ENCODE data around the gene TRABD2B.

The TRABD2B gene

DNA sequence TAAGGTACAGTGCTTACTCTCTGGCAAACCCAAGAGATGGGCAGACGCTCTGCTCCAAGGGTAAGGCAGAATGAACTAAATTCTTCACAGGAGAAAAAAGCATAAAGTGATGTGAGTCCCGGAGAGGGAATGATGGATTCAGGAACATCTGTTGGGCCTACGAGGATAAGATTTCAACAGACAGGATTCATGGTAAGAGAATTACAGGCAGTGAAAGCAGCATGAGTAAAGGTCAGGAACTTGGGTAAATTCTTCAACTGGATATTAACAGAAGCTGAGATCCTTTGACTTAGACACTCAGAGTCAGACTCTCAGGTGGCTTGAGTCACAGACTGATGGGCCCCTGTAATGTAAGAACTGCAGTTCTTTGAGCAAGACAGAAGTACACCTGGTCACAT is 152.6 kb downstream of the TRABD2B start:
- DNase-seq, result no peak

DNA sequence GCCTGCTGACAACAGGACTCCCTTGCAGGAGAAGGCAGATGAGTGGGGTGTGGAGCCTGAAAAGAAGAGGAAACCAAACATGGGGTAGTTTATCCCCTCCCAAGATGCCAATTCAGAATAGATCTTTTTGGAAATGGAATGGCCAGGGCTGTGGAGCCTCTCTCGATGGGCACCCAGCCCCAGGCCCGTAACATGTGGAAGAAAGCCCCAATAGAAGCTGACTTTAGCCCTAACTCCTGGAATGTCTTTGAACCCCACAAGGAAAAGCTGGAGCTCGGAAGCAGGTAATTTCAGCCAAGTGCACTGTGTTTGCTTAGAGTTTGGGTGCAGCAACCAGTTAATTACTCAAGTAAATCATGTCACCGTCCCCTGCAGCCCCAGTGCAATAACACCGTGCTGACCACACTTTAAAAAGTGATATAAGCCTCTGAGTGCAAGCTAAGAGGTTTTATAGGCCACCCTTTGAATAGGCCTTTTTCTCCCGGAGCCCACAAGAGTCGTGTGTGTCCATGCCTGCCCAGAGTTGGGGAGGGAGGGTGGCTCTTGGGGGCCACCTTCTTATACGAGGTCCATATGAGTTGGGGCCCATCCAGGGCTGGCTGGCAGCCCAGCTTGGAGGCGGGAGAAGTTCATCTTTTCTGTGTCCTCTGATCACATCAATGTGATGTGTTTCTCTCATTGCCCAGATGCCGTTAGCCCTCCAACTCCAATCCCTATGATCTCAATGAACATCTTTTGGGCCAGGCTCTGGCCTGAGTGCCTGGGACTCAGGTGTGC is 153.2 kb downstream of the TRABD2B start:
- no peak for DNase-seq

DNA sequence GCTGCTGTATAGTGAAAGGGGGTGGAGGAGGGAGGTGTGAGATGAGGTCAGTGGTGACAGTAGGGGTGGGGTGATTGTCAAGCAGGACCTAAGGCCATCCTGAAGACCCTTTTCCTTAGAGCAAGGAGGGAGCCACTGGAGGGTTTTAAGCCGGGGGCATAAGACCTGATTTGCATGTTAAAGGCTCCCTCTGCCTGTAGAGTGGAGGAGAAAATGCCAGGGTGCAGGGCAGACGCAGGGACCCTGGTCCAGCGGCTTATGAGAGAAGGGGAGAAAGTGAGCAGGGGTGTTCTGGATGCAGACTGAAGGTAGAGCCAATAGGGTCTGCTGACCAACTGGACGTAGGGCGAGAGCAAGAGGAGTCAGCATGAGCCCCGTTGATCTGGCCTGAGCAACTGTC is 154.1 kb downstream of the TRABD2B start:
- DNase-seq, result no peak

DNA sequence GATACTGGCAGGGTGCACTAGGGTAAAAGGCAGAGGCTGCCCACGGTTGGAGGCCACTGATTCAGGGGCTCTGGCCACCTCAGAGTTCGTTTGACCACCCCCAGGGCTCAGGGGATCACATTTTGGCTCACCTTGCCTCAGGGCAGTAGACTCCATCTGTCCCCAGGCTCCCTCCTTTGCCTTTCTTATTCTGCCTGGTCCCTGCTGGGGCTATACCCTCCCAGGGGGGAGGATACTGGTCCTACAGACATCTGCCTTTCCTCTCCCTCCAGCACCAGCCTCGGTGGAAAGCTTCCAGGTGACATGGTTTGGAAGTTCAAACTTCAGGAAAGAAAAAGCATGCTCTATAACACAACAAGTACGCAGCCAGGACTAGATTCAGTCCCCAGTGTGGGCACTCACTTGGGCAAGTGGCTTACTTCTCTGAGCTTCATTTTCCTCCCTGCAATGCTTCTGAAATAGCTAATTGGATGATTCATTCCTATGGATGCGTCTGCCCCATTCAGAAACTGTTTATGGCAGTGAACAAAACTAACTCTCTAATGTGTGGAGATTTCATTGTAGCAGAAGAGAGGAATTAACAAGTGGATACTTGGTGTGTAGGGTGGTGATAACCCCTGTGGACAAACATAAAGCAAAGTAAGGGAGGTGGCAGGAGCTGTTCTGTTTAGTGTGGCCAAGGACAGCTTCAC is 154.8 kb downstream of the TRABD2B start:
- DNase-seq, result no peak

DNA sequence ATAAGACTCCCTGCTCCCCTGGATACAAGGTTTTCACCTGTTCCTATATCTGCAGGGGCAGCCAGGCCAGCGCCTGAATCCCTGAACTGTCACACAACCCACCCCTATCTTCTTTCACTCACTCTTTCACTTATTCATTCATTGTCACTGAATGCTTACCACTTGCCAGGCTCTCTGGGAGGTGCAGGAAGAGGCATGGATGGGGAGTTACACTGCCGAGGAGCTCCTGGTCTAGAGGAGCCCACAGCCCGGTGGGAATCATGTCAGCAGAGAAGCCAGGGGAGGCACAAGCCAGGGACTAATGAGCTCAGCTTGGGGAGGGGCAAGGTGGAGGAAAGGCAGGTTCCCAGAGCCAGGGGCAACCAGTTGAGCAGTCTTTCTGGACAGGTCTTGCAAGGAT is 155.8 kb downstream of the TRABD2B start:
- no peak for DNase-seq

DNA sequence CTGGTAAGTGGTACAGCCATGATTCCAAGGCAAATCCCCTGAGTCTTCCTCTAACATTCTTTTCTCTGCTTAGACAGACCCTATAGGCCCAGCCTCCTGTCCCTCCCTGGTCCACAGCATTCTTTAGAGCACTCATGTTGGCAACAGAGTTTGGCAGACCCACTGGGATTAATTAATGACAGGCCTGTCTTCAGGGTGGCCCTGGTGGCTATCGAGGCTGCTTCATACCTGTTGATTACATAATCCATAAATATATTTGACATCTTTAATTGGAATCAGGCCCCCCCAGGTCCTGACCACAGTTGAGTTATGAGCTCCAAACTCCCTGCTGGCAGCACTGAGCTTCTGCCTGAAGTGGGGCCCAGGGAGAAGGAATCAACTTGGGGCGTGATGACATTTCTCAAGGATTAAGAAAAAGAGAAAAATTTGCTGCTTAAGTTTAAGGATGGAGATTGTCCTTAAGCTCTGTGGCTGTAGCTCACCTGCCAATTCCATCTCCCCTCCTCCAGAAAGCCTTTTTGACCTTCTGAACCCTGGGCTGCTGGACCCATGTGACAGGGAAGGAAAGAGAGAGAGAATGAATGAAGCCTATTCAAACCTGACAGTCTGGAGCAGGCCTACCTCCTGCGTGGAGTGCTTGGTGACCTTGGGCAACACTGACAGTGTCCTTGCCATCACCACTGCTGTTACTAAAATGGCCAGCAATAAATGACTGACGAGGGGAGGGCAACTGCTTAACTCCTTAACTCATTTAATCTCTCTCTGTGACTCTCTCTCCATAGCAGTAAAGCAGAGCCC is 156.6 kb downstream of the TRABD2B start:
- DNase-seq, result no peak

DNA sequence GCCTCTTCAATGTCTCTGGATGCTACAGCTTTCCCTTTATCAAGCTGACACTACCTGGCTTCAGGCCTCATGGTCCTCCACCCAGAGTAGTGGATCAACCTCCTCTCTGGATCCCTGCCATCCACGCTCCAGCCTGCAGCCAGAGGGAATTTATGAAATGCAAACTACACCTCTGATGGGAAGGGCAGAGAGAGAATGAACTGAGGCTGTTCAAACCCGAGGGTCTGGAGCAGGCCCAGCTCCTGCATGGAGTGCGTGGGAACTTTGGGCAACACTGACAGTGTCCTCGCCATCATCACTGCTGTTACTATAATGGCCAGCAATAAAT is 157.8 kb downstream of the TRABD2B start:
- DNase-seq, result no peak

DNA sequence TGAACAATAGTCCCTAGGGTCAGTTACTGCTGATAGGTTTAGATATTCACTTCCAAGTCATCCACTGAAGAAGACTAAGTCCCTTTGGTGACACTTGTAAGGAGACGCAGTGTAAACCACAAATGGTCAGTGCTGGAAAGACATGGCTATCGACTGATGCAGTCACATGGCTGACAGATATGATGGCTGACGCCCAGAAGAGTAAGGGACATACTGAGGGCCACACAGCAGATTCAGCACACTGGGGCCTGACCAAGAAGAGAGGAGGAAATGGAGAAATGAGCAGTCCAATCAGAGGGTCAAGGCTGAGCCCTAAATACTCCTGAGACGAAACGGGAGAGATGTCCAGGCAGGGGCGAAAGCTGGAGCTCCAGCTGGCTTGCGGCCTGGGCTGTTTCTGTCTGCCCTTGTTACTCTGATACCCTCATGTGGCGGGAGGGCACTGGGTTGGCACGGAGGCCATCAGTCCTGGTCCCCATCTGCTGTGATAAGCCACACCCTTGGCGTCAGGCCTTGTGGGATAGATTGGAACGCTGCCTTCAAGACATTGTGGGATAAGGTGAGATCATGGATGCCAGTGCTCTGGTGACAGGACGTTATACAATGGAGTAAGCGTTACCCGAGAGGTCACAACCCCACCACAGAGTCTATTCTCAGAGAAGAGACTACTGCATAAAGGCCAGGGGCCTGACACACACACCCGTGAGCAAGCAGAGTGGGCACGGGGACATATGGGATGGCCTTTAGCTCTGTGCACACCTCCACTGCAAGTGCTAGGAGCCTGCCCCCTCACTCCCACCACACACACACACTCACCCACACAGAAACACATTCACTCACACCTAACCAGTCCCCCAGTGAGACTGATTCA is 158.4 kb downstream of the TRABD2B start:
- no peak for DNase-seq

DNA sequence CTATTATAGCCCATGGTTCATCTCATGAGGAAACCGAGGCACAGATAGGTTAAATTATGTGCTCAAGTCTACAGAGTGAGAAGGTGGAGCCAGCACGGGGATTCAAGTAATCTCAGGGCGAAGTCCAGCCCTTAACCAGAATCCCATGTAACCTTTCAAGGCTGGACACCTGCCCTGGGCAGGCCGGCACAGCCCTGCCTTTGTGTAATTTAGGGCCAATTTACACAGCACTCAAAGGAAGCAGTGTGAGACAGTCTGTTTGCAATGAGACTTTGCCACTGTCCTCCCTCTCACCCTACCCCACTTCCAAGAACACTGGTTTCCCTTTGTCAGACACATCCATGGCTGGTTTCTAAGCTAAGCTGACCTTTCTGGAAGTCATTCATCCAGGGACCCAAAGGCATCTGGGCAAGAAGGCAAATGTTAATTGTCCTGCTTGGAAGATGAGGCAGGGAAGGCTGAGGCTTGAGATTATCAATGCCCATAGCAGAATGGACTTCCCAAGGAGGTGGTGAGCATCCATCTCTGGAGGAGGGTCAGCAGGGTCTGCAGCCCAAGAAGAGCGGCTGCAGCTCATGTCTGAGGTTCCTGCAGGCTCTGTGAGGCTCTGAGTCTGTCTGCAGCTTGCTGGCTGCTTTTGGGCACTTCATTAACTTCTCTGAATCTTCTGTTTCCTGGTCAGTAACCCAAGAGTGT is 159.2 kb downstream of the TRABD2B start:
- no peak for DNase-seq

DNA sequence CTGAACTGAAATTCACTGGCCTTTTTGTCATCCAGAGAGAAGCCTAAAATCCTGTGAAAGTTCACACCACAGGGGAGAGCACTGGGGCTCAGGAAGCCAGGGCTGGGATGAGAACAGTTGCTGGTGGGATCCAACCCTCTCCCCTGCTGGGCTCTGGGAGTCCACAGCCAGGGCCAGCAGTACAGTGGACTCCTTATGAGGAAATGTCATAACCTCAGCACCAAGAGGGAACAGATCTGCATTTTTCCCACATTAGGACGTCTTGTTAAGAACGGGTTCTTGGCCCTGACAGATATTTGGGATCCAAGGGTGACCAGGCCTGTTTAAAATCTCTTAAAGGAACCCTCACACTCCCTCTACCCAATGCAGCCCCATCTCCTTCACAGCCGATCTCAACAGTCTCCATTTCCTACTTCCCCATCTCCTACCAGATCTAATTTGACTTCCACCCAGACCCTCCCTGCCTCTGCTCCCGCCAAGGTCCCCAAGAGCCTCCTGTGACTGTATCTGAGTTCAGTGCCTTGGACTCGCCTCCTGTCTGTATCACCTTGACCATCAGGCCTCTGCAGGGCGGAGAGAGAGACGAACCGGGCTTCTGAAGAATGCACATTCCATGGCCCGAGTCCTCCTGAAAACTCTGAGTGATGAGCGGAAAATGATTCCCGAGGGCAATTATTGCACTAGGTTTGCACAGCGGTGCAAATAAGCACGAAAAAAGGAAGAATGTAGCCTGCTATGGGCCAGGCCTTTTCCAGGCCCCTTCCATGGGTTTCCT is 159.9 kb downstream of the TRABD2B start:
- DNase-seq, result no peak

DNA sequence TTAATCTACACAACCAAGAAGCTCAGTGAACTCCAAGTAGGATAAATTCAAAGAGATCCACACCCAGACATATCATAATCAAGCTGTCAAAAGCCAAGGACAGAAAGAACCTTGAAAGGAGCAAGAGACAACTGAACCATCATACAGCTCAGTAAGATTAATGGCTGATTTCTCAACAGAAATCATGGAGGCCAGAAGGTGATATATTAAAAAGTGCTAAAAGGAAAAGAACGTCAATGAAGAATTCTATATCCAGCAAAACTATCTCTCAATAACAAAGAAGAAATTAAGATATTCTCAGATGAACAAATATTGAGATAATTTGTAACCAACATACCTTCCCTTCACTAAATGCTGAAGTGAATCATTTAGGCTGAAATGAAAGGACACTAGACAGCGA is 161.8 kb downstream of the TRABD2B start:
- DNase-seq, result no peak

DNA sequence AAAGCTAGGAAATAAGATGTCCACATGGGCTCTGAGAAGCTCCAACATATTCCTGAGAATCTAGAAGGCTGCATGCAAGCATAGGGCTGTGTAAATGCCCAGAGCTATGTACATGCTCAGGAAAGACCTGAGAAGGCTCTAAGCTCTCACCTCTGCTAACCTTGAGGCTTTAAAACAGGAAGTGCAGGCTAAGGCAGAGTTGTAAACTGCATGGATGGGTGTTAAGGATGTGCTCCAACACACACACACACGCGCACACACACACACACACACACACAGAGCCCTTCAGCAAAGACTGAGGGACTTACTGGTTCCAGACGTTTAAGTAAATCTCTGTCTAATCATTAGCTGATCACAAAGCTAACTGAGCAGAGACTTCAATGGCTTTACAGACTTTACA is 162.9 kb downstream of the TRABD2B start:
- DNase-seq, result no peak

DNA sequence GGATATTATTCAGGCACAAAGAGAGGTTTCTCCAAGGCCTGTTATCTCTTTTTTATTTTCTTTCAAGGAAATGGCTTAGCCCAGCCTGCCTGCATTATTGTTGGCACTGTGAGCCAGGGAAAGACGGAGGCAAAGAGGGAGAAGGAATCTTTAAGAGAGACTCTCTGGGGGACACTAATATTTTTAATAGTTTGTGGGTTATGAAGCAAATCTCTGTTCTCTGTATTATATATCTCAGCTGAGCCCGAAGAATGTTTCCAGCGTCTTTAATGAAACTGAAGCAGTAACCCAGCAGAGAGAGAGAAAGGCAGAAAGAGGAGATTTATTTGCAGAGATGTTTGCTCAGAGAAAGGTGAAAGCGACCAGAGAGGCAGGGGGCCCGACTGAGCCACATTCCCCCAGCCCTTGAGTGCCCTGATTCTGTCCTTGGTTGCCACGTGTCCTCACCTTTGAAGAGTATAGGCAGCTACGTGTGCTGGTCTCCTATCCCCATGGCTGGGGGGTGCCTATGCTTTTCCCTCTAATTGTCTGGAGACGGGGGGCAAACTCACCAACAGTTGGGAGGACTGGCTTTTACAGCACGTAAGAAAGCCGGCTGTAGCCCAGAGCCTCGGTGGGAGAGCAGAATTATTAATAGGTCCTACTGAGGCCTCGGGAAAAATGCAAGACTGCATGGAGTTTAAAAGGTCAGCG is 166.4 kb downstream of the TRABD2B start:
- DNase-seq, result no peak

DNA sequence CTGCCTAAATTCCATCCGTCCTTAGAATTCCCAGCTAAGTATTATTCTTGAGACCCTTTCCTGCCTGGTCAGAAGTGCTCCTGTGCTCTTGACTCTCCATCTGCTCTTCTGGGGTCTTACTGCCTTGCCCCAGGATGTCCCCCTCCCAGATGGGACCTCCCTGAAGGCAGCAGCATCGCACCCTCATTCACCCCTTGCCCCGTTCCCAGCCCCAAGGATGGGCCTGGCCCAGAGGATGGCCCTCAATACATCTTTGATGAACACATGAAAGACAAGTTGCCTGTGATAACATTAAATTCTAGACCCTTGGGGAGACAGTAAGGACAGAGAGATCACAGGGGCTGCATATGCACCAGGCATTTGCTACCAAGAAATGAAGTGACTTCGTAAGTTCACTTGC is 167.2 kb downstream of the TRABD2B start:
- DNase-seq, result no peak

DNA sequence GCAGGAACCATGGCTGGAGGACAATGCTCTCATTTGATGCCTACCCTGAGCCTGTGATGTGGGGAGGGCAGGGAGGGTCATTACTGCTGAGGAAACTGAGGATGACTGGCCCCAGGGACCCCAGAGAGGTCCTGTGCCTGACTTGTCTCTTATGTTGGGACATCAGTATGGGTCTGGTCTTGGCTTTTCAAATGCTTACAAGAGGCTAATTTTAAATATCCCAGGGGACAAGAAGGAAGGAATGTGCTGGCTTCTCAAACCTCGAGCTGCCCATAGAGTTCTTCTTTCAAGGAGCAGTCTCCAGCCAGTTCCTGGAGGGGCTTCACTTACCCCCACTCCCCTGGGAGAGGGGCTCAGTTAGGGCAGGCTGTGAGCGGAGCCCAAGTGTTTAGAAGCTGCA is 168.2 kb downstream of the TRABD2B start:
- no peak for DNase-seq

DNA sequence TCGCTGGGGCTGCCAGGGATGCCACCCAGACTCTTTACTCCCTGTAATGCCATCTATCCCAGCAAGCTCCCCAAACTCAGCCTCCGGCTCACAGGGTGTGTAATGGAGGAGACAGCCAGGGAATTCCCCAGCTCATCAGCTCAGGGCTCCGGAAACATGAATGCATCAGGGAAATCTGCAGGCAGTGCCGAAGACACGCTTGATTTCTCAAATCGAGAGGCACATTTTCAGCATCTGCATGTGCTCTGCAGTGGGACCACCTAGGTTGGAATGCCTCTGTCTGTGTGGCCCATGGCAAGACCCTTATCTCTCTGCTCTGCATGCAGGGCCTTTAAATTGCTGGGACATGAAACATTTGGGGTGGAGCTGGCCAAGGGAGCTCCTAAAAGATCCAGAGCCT is 170.1 kb downstream of the TRABD2B start:
- no peak for DNase-seq

DNA sequence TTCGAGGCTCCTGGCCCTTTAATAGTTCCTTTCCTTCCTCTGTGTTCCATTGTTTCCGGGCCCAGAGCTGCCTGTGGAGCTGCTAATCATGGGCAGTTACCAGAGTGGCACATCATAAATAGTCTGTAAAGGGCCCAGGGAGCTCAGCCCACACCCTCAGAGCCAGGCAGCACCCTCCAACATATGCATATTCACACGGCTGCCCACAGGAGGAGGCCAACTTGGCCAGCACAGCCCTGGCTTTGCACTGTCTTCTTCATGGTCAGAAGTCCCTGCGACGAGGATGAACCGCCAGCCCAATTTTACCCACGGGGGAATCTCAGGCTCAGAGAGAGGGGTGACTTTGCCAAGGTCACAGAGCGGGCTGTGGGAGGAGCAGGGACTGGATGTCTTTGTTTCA is 172.5 kb downstream of the TRABD2B start:
- DNase-seq, result no peak

DNA sequence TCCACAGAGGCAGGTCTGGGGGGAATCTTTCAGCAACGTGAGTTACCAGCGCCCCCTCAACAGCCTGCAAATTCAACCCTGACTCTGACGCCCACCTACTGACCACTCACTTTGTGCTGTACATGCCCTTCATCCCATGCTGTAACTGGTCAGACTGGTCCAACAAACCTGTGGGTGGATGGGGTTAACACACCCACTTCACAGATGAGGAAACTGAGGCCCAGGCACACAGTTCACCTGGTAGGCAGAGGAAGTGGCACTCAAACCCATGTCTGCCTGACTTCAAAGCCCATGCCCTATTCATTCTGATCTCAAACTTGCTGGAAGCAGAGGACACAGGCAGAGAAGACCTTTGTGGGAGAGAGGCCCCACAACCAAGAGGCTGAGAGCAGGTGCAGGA is 172.9 kb downstream of the TRABD2B start:
- DNase-seq, result no peak

DNA sequence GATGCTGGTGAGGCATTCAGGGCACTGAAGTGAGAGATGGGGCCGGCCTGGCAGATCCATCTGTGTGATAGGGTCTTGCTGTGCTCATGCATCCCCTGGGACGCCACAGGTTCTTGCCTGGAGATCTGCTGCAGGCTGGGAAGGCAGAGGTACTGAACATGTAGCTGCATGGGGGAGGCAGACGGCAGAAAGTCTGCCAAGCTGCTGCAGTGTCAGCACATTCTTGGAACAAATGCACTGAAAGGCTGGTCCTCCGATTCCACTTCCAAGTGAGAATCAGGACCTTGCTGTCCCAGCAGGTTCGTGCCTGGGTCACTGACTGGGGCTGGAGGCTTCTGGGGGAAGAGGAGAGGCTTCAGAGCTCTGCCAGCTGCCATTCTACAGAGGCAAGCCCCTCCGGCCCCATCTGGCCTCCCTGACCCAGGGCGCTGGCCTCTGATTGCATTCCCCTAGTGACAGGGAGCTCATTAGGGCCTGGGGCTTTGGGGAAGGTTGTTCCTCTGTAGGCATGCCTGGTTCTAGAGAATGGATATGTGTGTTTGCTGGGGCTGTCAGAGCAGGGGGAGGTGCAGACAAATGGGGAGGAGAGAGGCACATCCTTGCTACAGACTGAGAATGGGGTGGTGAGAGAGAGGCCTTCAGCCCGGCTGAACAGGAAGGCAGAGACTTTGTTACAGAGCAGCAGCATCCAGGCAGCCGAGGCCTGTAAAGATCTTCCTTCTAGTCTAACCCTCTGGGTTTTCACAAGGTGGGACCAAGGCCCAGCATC is 174.0 kb downstream of the TRABD2B start:
- DNase-seq, result no peak

DNA sequence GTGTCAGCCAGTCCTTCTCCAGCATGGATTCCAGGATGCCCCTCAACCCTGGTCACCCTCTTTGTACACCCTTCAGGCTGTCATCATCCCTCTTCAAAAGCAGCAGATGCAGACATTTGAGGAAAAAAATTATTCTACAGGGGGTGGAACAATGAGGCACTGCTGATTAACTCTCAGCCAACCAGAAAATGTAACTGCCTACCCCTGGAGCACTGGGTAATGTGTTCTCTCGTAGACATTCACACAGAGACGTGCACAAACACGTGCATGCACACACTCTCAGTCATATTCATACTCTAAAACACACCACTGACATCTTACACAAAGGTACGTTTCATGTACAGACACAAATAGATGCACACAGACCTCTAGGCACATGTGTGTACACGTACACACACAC is 175.4 kb downstream of the TRABD2B start:
- no peak for DNase-seq
